ENCODE measurements around the gene TLE7.

DNA sequence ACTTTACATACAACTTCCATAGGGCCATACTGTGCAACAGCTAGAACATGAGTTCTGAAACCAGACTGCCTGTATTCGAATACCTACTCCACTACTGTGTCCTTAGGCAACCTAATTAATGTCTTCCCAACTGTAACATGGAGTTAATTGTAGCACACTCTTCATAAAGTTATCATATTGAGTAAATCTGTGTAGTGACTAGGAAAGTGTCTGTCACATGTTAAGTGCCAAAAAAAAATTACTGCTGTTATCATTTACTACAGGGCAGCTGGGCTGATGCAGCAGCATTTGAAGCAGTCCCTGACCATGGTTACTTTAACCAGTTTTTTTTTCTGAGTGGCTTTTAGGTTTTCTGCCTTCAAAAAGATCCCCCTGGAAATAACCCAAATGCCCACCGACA lies 31.1 kb upstream of the TLE7 start:
- TF ChIP-seq POLR2A (IDR thresholded peaks at IDR 0.05): no peak
- TF ChIP-seq, protein P1, sequence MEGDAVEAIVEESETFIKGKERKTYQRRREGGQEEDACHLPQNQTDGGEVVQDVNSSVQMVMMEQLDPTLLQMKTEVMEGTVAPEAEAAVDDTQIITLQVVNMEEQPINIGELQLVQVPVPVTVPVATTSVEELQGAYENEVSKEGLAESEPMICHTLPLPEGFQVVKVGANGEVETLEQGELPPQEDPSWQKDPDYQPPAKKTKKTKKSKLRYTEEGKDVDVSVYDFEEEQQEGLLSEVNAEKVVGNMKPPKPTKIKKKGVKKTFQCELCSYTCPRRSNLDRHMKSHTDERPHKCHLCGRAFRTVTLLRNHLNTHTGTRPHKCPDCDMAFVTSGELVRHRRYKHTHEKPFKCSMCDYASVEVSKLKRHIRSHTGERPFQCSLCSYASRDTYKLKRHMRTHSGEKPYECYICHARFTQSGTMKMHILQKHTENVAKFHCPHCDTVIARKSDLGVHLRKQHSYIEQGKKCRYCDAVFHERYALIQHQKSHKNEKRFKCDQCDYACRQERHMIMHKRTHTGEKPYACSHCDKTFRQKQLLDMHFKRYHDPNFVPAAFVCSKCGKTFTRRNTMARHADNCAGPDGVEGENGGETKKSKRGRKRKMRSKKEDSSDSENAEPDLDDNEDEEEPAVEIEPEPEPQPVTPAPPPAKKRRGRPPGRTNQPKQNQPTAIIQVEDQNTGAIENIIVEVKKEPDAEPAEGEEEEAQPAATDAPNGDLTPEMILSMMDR (IDR thresholded peaks at IDR 0.05): no peak
